Measurements from ENCODE around the gene C16orf95. TPM values are rescaled to one million over a fixed set of nuclear protein-coding genes. Genes with fewer than 3 reads are reported as not detected.

The C16orf95 gene
- total RNA-seq, 1 experiment from 2014 or later: 3.1 TPM

DNA sequence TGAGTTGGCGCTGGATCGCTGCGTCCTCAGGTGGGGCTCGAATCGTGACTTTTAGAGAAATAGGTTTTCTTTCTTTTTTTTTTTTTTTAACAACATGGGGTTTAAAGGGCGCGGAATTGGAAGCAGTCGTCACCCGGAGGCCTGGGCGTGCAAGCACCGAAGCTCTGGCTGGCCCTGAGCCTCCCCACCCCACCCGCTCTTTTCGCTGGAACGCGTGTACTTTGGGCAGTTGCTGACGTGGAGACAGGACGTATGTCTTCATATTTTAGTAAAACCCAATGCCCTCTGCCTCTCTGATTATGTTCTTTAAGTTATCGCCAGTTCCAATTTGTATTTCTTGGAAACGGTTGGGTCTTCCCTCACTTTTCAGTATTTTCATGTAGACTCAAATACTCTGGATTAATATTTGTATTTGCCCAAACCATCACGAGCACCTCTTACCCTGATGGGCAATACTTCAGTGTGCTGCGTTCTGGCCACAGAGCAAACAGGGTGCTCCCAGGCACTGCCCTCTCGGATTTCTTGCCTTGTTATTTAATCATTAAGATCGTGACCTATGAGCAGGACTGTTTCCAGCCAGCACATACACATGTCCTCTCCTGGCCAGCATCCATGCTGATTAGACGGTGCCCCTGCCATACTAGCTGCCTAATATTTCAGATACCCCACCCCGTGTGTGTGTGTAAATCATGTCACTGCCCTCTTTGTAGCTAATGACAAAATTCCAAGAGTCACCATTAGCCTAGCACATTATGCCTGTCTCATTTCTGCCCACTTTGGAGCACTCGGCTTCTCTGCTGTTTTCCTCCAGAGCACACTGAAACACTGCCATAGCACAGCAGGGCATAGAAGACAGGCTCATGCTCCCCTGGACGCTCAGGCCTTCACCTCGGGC lies 805 bp upstream of the C16orf95 start:
- DNase-seq (ENCODE audit: low read depth): peak; percentile 60

GRCh38 chr16:87316450-87316922 lies 706 bp downstream of the C16orf95 start:
- no peak for DNase-seq (ENCODE audit: low read depth)

GRCh38 chr16:87314990-87315420 lies 2.2 kb downstream of the C16orf95 start:
- no peak for DNase-seq (ENCODE audit: low read depth)

GRCh38 chr16:87312008-87312407 lies 5.2 kb downstream of the C16orf95 start:
- DNase-seq (ENCODE audit: low read depth): no peak

DNA sequence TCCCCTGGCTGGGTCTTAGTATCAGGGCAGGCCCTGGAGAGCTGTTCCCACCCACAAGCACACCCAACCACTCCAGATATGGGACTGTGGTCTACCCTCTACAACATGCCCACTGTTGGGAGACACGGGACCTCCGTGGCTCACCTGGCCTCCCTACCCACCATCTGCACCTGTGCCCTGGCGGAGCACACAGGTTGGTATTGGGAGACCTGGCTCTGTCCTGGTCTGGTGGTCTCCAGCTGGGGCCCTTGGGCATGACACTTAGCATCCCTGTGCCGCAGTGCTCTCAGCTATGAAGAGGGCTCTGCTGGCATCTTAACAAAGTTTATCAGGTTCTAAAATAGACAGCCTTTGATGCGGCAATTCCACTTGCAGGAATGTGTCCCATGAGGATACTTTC lies 5.8 kb downstream of the C16orf95 start:
- no peak for DNase-seq (ENCODE audit: low read depth)

DNA sequence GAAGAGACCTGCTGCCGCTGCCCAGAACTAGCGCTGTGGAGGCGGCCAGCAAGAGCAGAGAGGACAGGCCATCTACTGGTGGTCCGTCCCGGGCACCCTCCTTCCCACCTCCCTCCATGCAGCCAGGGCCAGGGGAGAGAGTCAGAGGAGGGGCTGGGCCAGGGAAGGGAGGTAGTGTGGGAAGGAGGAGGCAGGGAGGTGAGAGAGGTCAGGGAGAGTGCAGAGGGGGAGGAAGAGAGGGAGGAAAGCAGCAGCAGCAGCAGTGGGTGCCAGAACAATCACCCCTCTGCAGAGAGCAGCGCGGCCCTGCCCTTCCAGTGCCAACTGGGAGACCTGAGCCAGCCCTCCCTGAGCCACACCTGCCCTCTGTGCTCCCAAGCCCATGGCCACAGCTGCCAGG lies 6.6 kb downstream of the C16orf95 start:
- DNase-seq (ENCODE audit: low read depth): no peak

DNA sequence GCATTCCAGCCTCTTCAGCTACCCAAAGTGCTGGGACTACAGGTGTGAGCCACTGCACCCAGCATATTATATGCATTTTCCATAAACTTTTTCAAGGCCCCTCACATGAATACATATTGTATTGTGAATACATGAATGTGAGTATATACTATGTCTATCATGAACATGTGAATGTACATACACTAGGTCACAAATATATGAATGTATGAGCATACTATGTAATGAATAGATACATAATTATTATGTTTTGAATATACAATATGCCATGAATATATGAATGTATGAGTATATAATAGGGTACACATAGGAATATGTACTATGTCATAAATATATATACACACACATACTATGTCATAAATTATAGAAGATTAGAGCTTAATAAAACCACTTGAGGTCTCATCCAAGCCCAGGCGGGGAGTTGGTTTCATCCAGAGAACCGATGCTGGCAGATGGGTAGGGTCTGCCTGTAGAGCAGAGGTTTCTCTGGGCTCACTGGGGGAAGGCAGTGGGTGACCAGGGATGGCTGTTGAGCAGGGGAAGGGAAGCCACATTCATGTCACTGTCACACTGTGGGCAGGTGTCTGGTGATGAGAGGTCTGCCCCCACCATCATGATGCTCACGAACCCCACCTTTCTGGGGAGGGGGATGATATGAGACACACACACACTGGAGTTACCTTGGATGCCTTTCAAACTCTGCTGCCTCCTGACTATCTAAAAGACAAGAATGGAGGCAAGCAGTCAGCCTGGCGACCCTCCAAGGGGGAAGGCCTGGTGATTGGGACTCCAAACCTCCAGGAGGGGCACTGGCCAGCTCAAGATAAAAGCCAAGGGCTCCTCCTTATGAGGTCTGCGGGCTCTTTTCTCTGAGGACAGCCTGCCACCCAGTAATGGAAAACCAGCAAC lies 7.3 kb downstream of the C16orf95 start:
- no peak for DNase-seq (ENCODE audit: low read depth)

GRCh38 chr16:87308826-87309225 lies 8.4 kb downstream of the C16orf95 start:
- DNase-seq (ENCODE audit: low read depth): no peak

DNA sequence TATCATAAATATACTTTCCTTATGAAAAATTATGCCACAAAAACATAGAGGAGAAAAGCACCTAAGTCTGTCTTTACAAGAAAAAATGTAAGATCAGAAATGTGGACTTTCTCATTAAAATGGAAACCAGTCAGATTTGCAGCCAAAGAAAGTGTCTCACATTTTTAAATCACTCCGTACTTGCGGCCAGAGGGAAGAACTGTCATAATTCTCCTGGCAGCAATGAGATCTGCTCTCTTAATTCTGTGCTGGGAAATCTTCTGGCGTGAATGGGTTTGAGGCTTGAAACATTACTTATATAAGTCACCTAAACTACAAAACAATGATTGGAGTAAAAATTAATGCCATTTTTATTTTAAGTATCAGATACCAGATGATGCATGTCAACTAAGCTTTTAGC lies 10.7 kb downstream of the C16orf95 start:
- DNase-seq (ENCODE audit: low read depth): no peak

GRCh38 chr16:87305505-87306391 lies 11.4 kb downstream of the C16orf95 start:
- DNase-seq (ENCODE audit: low read depth): no peak

- DNase-seq (ENCODE audit: low read depth): no peak
Observed at GRCh38 chr16:87304951-87305350, 12.2 kb downstream of the C16orf95 start.

DNA sequence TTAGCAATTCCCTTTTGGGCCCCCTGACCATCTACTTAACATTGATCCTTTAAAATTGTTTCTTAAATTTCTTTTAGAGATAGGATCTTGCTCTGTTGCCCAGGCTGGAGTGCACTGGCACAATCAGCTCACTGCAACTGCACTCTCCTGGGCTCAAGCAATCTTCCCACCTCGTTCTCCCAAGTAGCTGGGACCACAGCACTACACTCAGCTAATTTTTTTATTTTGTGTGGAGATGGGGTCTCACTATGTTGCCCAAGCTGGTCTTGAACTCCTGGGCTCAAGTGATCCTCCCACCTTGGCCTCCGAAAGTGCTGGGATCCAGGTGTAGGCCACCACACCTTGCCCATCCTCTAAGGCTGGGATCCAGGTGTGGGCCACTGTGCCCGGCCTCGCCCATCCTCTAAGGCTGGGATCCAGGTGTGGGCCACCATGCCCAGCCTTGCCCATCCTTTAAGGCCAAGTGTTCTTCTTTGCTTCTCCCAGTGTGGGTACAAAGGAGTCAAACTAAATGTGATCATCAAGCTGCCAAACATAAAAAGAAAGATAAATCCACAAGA lies 13.2 kb downstream of the C16orf95 start:
- no peak for DNase-seq (ENCODE audit: low read depth)

DNA sequence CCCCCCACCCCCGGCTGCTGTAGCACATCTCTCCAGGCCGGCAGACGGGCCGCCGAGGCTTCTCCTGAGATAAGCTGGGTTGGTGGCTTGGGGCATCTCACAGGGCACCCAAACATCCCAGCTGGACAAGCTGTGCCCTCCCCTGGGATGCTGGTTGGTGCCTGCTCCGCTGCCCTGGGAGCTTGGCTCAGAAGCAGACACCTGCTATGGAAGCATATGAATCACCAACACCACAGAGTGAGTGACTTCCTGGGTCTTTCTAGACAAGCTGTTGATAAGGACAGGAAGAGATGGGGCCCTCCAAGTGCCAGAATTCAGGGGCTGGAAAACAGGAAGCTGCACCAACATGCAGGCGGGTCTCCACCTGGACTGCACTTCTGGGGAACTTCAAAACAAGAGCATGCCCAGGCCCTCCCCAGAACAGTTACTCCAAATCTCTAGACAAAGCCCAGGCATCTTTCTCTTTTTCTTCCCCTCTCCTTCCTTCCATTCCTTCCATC lies 13.7 kb downstream of the C16orf95 start:
- peak; percentile 26 for DNase-seq (ENCODE audit: low read depth)

DNA sequence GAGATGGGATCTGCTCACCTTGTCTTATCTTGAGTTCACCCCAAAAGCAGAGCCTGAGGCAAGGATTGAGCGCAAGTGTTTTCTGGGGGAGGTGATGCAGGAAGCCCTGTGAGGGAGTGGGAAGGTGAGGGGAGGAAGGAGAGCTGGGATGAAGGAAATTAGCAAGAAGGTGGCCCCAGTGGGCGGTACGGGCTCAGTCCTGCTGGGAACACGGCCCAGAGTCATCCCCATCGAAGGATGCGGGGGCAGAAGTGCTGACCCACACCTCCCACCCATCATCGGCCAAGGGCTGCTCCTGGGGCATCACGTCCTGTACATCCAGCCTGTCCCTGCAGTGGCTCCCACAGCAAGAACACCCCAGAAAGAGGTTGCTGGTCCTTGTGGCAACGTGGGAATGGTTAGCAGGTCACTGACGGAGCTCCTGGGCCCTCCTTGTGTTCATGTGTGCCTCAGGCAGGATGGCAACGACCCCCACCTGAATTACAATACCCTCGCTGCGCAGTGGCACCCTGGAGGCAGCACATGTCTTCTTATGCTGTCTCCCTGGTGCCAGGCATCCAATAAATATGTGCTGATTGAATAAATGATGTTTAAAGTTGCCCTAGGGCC lies 18.2 kb downstream of the C16orf95 start:
- DNase-seq (ENCODE audit: low read depth): no peak

DNA sequence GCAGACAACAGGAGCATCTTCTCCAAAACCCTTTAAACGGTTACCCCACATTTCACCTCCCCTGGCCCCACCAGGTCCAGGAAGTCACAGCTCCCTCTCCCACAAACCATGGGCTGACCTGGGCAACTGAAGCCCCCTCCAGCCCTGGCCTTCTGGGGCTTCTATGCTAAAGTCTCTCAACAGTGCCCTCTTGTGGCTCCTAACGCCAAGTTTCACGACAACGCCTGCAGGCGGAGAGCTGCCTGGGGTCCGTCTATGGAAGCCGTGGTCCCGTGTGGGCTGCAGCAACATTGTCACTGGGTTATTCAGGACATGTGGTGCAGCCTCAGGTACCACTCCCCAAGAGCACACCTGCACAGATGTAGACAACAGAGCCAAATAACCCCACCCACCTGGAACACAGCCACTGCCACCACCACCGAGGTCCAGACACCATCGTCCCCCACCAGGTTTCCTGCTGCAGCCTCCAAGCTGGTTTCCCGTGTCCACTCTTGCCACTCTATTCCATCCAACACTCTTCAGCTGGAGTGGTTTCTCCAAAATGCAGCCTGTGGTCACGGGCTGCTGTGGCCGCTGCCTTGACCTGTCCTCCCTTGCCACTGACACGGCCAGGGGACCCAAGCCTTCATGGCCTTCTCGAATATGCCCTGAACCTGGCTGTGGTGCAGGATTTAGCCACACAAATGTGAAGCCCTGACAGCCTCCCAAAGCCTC lies 19.1 kb downstream of the C16orf95 start:
- no peak for DNase-seq (ENCODE audit: low read depth)

DNA sequence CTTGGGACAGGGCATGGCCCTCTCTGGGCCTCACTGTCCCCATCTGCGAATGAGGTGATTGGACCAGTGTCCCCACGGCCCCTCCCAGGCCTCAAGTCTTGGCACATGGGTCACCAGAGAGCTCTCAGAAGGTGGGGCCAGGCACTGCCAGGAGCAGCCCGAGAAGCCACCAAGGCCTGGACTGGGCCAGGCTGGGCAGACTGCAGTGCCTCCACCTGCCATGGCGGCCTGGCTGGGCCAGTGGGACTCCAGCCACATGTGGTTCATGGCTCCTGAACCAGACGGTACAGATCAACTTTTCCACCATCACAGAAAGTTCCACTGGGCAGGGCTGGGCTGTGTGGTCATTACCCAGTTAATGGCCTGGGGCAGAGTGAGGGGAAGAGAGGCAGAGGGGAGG lies 19.8 kb downstream of the C16orf95 start:
- no peak for DNase-seq (ENCODE audit: low read depth)

DNA sequence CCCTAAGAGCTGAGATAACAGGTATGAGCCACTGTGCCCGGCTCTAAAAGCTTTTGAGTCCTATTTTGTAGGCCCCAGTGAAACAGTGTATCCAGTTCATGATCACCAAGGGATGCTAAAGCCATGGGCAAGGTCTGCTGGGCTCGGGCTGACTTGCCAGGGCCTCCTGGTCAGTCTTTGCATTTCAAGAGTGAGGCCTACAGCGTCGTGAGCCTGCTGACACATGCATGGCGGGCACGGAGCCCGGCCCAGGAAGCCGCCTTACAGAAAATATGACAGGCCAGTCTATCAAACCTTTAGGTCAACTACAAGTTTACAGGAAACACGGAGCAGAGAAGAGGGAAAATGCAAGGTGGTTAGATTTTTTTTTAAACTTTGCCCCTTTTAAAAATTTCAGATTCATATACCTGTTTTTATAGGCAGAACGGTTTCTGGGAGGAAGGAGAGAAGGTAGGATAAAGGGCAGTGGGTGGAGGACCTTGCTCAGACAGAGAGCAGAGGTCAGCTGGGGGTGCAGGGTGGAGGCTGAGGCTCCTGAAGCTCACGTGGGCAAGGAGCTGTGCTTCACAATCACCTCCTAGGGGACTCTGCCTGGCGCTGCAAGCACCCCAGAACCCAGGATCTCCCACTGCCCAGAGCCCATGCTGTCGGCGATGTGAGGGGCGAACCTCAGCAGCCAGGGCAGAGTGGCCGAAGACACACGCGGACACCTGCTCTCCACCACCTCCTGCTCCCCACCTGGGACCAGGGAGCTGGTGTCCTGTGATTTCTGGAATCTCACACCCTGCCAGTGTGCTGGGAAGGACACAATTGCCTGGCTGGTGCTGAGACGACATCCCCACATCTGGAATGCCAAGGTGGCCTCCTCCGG lies 21.3 kb downstream of the C16orf95 start:
- DNase-seq (ENCODE audit: low read depth): no peak

GRCh38 chr16:87295259-87295658 lies 21.9 kb downstream of the C16orf95 start:
- peak; percentile 13 for DNase-seq (ENCODE audit: low read depth)

GRCh38 chr16:87293990-87294389 lies 23.2 kb downstream of the C16orf95 start:
- DNase-seq (ENCODE audit: low read depth): no peak

All from M059J (cell line).